Esophagus squamous epithelium (tissue), 4 donors: Measurements from ENCODE around the gene PIWIL4.

Experiments
- CTCF ChIP-seq, 6 experiments: fragments of 450-650 bp in 4 of 6; fragments of 200-600 bp in 2 of 6; sonication (generic) in 2 of 6; IDR thresholded peaks; one replicate each; pipeline ENCODE4 v1.5.1; 2016 to 2019; ENCODE audit warnings: antibody characterized with exemption in 6 of 6, mild to moderate bottlenecking in 4 of 6, moderate library complexity in 4 of 6
- POLR2A ChIP-seq, 4 donors: fragments of 450-650 bp; IDR thresholded peaks; one replicate each; pipeline ENCODE4 v1.6.1; 2017; ENCODE audit warnings: antibody characterized with exemption in 4 of 4, mild to moderate bottlenecking in 4 of 4, moderate library complexity in 3 of 4

GRCh38 chr11:94567181-94567670 lies at the start of gene PIWIL4:
- TF ChIP-seq CTCF (IDR thresholded peaks at IDR 0.05) = no peak
- TF ChIP-seq POLR2A (IDR thresholded peaks at IDR 0.05) = no peak
